PC-9 (cell line): ENCODE results near the gene CFAP251. TPM values are rescaled to one million over a fixed set of nuclear protein-coding genes. Genes with fewer than 3 reads are reported as not detected.

ENCODE experiments used
- BruUV-seq: library from RNA; stranded (reverse); fragments of 400-500 nt; replicated peaks from 2 replicates; lab custom pipeline; 2021; lab: Mats Ljungman, UMichigan
- CTCF ChIA-PET: fragments of 300-600 bp; sonication (Branson Sonifier 250); formaldehyde crosslinking; loops from one replicate; lab custom pipeline; 2022; ENCODE audit warnings: antibody characterized with exemption; lab: Charles Lee
- POLR2A ChIA-PET: fragments of 300-600 bp; sonication (Branson Sonifier 250); formaldehyde crosslinking; loops from one replicate; lab custom pipeline; 2022; ENCODE audit warnings: antibody characterized with exemption; ENCODE audit not compliant: unreplicated experiment; lab: Charles Lee
- DNase-seq, 2 experiments: peaks; one replicate each; pipeline versions ENCODE4 v3.0.0 to v3.0.0-alpha.2; 2015 to 2022; ENCODE audit warnings: mixed read lengths in 1 of 2
- H2AFZ ChIP-seq: fragments of 200-600 bp; sonication (generic); 2 replicates; pipeline ENCODE4 v1.8.1; 2017; ENCODE audit warnings: antibody characterized with exemption
- H3F3A ChIP-seq: fragments of 200-600 bp; sonication (generic); 2 replicates; pipeline ENCODE4 v1.8.1; 2017; ENCODE audit warnings: antibody characterized with exemption, mild to moderate bottlenecking, low read depth; ENCODE audit not compliant: insufficient read depth
- H3K27ac ChIP-seq: fragments of 200-600 bp; sonication (generic); 2 replicates; pipeline ENCODE4 v1.6.1; 2016; ENCODE audit warnings: mixed run types
- H3K27me3 ChIP-seq: fragments of 200-600 bp; sonication (generic); 2 replicates; pipeline ENCODE4 v1.6.1; 2016; ENCODE audit warnings: low read depth, mixed run types; ENCODE audit not compliant: insufficient read depth
- H3K36me3 ChIP-seq: fragments of 200-600 bp; sonication (generic); 2 replicates; pipeline ENCODE4 v1.6.1; 2016; ENCODE audit warnings: low read depth, mixed run types
- H3K4me1 ChIP-seq: fragments of 200-600 bp; sonication (generic); replicated peaks from 2 replicates; pipeline ENCODE4 v1.6.1; 2016; ENCODE audit warnings: mixed run types; ENCODE audit not compliant: insufficient read depth
- H3K4me2 ChIP-seq: fragments of 200-600 bp; sonication (generic); 2 replicates; pipeline ENCODE4 v1.6.1; 2017; ENCODE audit warnings: mixed run types
- H3K4me3 ChIP-seq: fragments of 200-600 bp; sonication (generic); 2 replicates; pipeline ENCODE4 v1.6.1; 2016; ENCODE audit warnings: mixed run types
- H3K79me2 ChIP-seq: fragments of 200-600 bp; sonication (generic); 2 replicates; pipeline ENCODE4 v1.6.1; 2017; ENCODE audit warnings: low read depth, mixed run types
- H3K9me2 ChIP-seq: fragments of 200-600 bp; sonication (generic); 2 replicates; pipeline ENCODE4 v1.8.1; 2017; ENCODE audit warnings: mild to moderate bottlenecking; ENCODE audit not compliant: insufficient read depth
- H3K9me3 ChIP-seq: fragments of 200-600 bp; sonication (generic); 2 replicates; pipeline ENCODE4 v1.8.1; 2016; ENCODE audit warnings: low read depth; ENCODE audit not compliant: insufficient read depth
- H4K20me1 ChIP-seq: fragments of 200-600 bp; sonication (generic); 2 replicates; pipeline ENCODE4 v1.8.1; 2017; ENCODE audit not compliant: insufficient read depth
- EZH2 ChIP-seq: fragments of 200-600 bp; sonication (generic); IDR thresholded peaks from 2 replicates; pipeline ENCODE4 v1.8.0; 2017; ENCODE audit warnings: antibody characterized with exemption, low read depth
- intact Hi-C: fragments of 100-400 bp; cut with micrococcal nuclease; formaldehyde crosslinking; loops from one replicate; pipeline ENCODE4 v1.10.0; 2022; ENCODE audit not compliant: unreplicated experiment
- total RNA-seq: library from RNA; stranded (reverse); gene quantifications from 2 replicates; pipeline ENCODE4 v1.2.3, GENCODE V29; 2021
- TF ChIP-seq, protein P1 (sequence below): fragments of 200-600 bp; sonication (generic); conservative IDR thresholded peaks from 2 replicates; pipeline ENCODE4 v1.6.1; 2017; ENCODE audit warnings: mixed run types, antibody characterized with exemption, mild to moderate bottlenecking, moderate library complexity

CFAP251 gene
- total RNA-seq, 1 experiment from 2014 or later = 4.3 TPM

GRCh38 chr12:122023339-122024131, 105.1 kb downstream of the CFAP251 start:
- H3K4me1 ChIP-seq = no peaks in the 10 kb centered on the region; the same call in 1 of the 2 replicates
- peak overlapping the region; percentile 88 for H3K4me2 ChIP-seq
- no peaks in the 10 kb centered on the region for H3K27me3 ChIP-seq
- intact Hi-C loops = no loop called here
- H3K27ac ChIP-seq = no peak overlapping the region
- DNase-seq = peak in 1 of 2 experiments; percentile 16
- ChIA-PET POLR2A (no interaction called here), CTCF (no interaction called here)
- no peaks in the 10 kb centered on the region for H3K9me3 ChIP-seq
- H3K36me3 ChIP-seq = no peaks in the 10 kb centered on the region
- peak overlapping the region; percentile 76; the same call in 1 of the 2 replicates for H3K4me3 ChIP-seq
- H3F3A ChIP-seq = no peaks in the 10 kb centered on the region
- no peak overlapping the region; the same call in 1 of the 2 replicates for H2AFZ ChIP-seq
- no peaks in the 10 kb centered on the region for H3K9me2 ChIP-seq
- TSS peak; percentile 46 for BruUV-seq
- no peak for TF ChIP-seq EZH2
- TF ChIP-seq, protein P1, sequence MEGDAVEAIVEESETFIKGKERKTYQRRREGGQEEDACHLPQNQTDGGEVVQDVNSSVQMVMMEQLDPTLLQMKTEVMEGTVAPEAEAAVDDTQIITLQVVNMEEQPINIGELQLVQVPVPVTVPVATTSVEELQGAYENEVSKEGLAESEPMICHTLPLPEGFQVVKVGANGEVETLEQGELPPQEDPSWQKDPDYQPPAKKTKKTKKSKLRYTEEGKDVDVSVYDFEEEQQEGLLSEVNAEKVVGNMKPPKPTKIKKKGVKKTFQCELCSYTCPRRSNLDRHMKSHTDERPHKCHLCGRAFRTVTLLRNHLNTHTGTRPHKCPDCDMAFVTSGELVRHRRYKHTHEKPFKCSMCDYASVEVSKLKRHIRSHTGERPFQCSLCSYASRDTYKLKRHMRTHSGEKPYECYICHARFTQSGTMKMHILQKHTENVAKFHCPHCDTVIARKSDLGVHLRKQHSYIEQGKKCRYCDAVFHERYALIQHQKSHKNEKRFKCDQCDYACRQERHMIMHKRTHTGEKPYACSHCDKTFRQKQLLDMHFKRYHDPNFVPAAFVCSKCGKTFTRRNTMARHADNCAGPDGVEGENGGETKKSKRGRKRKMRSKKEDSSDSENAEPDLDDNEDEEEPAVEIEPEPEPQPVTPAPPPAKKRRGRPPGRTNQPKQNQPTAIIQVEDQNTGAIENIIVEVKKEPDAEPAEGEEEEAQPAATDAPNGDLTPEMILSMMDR = no peak
- 0 out of 2 replicates have a peak, but pooled peaks cover 6% of the 10 kb centered on the region for H3K79me2 ChIP-seq
- no peaks in the 10 kb centered on the region for H4K20me1 ChIP-seq

- Histone ChIP-seq H3F3A (no peaks in the 10 kb centered on the region), H3K4me3 (no peak overlapping the region), H3K9me2 (no peaks in the 10 kb centered on the region), H3K4me1 (no peaks in the 10 kb centered on the region; the same call in 1 of the 2 replicates), H3K4me2 (no peak overlapping the region), H3K9me3 (no peaks in the 10 kb centered on the region), H3K79me2 (0 out of 2 replicates have a peak, but pooled peaks cover 6% of the 10 kb centered on the region), H3K27me3 (no peaks in the 10 kb centered on the region), H3K36me3 (no peaks in the 10 kb centered on the region), H3K27ac (no peak overlapping the region), H2AFZ (no peak overlapping the region), H4K20me1 (no peaks in the 10 kb centered on the region)
- ChIA-PET CTCF (no interaction called here), POLR2A (no interaction called here)
- no TSS peak for BruUV-seq
- TF ChIP-seq, protein P1 = no peak
- no peak for TF ChIP-seq EZH2
- intact Hi-C loops = no loop called here
- no peak for DNase-seq
Measured at GRCh38 chr12:122024132-122024785, 105.9 kb downstream of the CFAP251 start.

DNA sequence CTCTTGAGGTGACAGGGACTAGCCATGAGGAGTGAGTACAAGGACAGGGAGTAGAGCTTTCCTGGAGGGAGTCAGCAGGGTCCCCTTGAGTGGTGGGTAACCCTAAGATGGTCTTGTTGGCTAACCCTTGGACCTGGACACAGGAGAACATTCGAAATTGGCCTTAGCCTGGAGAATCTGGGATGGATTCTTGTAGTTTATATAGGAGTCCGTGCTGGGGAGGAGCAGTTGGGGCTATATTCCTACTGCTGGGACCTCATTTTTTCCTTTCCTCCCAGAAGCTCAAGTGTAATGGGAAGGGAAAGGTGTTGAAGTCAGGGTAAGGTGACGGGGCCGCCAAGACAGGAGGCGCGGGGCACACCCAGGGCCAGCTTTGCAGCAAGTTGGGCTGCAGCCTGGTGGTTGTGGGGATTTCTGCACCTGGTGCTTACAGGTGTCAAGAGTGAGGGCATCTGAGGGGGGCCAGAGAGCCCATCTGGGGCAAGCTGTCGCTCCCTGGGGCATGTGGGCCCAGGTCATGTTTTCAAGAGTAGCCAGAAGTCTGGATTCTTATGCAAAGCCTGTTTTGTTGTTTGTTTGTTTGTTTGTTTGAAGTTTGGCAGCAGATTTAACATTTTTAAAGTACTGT, 108.4 kb downstream of the CFAP251 start:
- Histone ChIP-seq H3F3A (no peaks in the 10 kb centered on the region), H3K9me2 (no peaks in the 10 kb centered on the region), H3K4me1 (no peaks in the 10 kb centered on the region), H3K9me3 (no peaks in the 10 kb centered on the region), H3K27ac (no peak overlapping the region), H3K36me3 (no peaks in the 10 kb centered on the region), H3K4me2 (no peak overlapping the region), H3K79me2 (0 out of 2 replicates have a peak, but pooled peaks cover 6% of the 10 kb centered on the region), H2AFZ (no peak overlapping the region), H3K27me3 (no peaks in the 10 kb centered on the region), H3K4me3 (no peak overlapping the region), H4K20me1 (no peaks in the 10 kb centered on the region)
- no TSS peak for BruUV-seq
- intact Hi-C loops = no loop called here
- no peak for DNase-seq
- ChIA-PET CTCF (interaction anchor here (0.5 kb wide), 1 partner anchor 855 kb away, joined by 5 read pairs; no protein-coding TSS in a partner anchor), POLR2A (no interaction called here)
- TF ChIP-seq, protein P1 = no peak
- no peak for TF ChIP-seq EZH2
